GM20431 (cell line): ENCODE results near the gene C20orf204.

Source experiments
- in situ Hi-C: fragments of 300-500 bp; cut with MseI, MboI; formaldehyde crosslinking; loops from one replicate; pipeline ENCODE4 v1.15.0; 2020; ENCODE audit warnings: low sequenced_read_pairs; ENCODE audit not compliant: unreplicated experiment

The C20orf204 gene

DNA sequence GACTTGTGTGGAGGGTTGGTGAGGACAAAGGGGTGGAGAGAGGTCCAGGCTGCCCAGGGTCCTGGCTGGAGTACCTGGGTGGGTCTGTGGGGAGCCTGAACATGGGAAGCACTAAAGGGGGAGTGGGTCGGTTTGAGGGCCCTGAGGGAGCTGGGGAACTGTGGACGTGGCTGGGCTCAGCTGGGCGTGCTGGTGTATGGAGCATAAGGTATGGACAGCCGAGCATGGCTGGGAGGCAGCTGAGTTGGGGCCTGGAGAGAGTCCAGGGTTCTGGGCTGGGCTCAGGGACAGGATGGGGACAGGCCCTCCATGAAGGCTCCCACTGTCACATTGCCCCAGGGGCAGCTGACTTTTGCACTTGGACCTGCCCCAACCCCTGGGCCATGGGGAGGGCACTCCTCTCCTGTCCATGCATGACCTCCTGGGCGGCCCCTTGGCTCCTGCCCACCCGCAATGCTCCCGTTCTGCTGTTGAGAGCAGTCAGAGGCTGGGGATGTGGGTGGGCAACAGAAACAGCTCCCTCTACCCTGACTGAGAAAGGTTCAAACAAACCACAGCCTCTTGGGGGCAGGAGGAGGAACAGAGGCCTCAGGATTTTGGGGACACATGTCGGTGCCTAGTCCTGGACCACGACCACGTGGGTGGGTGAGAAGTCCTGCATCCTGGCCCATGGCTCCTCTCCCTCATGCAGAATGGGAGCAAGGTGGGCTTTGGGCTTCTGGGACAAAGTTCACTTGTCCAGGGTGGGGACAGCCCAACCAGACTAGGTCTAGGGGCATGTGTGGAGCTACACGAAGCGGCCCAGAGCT is 4.5 kb downstream of the C20orf204 start:
- in situ Hi-C loops, result no loop called here

DNA sequence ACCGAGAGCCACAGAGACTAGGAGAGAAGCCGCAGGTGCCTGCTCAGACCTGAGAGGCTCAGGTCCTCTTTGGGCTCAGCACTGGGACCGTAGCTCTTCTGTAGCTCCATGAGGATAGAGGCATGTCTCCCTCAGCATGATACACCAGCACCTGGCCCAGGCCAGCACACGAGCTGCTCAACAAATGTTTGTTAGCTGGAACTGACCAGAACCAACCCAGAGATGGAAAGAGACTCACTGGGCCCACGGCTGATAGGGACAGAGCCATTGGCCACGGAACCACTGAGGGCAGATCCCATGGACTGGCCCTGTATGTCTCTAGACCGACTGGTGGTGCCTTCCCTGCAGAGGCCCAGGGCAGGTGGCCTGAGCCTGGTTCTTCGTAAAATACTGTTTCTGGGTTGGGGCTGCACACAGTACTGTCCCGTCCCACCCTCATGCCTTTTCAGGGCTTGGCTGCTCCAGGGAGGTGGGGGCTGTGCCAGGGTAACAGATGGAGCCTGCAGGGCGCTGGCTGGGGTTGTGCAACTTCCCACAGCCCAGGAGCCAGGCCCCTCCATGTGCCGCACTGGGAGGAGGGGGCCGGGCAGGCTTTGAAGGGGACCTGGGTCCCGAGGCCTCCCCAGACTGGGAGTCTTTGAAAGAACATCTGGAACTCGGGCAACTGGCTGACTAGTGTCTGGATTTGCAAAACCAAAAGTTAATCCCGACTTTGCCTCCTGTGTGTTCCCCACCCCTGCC is 5.2 kb downstream of the C20orf204 start:
- in situ Hi-C loops, result no loop called here

- in situ Hi-C loops, result no loop called here
These were observed 5.7 kb downstream of the C20orf204 start for GRCh38 chr20:64041781-64042053.

- in situ Hi-C loops, result no loop called here
These were observed 6.2 kb downstream of the C20orf204 start for GRCh38 chr20:64042054-64042781.

- in situ Hi-C loops, result no loop called here
These were observed 7.8 kb downstream of the C20orf204 start for GRCh38 chr20:64043768-64044167.

GRCh38 chr20:64044484-64045247 is 8.7 kb downstream of the C20orf204 start:
- in situ Hi-C loops, result no loop called here

- in situ Hi-C loops, result no loop called here
These were observed 9.5 kb downstream of the C20orf204 start for GRCh38 chr20:64045346-64046011.

DNA sequence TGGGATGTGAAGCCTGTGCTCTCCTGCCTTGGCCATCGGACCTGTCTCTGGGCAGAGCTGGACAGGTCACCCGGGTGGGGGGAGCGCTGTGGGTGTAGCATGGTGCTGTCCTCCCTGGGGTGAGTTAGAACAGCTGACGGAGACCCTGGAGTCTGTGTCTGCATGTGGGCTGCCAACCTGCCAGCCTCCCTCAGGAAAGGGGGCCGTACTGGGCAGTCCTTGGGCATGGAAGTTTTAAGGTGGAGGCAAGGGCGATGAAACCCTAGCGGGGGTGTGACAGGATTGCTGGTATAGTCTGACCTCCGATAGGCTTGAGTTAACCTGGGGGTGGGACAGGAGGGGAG is 11.0 kb downstream of the C20orf204 start:
- in situ Hi-C loops, result no loop called here

DNA sequence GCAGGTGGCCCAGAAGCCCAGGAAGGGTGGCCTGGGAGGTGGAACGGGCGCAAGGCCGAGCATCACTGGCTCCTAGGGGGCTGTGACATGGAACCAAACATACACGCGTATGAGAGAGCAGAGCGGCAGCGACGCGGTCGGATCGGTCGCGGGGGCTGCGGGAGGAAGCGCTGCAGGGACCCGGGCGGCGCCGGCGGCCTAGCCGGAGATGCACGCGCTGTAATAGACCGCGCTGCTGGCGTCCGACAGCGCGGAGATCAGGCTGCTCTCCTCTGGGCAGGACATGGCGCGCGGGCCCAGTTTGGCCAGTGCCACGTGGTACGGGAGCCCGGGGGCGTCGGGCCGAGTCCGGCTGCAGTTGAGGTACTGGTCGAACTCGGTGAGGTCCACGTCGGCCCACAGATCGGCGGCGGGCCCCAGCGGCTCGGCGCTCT is 12.0 kb downstream of the C20orf204 start:
- in situ Hi-C loops, result no loop called here

DNA sequence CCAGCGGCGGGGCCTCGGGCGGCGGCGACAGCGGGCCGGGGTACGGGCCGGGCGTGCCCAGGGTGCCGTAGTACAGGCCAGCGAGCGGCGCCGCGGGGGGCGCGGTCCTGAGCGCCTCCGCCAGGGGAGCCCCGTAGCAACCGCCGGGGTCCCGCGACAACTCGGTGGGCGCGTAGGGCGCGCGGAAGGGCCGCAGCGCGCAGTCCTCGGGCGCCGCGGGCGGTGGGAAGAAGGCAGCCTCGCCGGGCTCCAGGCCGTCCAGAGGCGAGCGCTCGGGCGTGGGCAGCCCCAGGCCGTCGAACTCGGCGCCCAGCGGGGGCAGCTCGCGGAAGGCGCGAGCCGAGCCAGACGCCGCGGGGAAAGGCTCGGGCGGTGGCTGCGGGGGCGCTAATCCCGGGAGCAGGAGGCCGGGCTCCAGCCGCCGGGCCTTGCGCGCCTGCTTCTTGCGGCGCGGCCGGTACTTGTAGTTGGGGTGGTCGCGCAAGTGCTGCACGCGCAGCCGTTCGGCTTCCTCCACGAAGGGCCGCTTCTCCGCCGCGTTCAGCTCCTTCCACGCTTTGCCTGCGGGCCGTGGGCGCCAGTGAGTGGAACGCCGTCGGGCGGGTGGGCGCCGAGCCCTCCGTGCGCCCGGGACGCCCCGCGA is 12.5 kb downstream of the C20orf204 start:
- in situ Hi-C loops, result no loop called here

DNA sequence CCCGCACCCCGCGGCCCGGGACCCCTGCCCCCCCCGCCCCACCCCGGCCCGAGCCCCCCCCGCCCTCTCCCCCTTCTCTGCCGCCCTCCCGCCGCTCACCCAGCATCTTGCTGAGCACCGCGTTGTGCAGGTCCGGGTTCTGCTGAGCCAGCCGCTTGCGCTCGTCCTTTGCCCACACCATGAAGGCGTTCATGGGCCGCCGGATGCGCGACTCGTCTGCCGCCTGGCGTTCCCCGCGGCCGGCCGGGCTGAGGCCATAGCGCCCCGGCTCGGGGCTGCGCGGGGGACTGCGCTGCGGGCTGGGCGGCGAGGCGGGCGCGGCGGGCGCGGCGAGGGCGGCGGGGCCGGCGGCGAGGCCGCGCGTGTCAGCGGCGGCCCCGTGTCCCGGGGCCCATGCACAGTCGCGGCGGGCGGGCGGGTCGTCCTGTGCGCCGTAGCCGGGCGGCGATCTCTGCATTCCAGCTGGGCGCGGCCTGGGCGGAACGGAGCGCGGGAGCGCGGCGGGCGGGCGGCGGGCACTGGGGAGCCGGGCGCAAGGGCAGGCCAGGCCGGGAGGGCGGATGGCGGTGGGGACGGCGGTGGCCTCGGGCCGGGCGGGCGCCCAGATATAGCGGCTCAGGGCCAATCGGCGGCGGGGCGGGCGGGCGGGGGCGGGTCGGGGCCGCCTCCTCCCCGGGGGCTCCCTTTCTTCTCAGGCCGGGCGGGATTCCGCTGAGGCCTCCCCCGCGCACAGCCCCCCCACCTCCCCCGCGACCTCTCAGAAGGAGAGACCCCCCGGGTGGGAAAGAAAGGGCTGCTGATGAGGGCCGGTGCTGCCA is 13.3 kb downstream of the C20orf204 start, which contains the start of gene SOX18:
SOX18 (minus strand) TSS at position 580 of the 818 bp plus-strand sequence; CDS start at position 457, 123 bp downstream.
- in situ Hi-C loops, result no loop called here

GRCh38 chr20:64049878-64050260 is 13.9 kb downstream of the C20orf204 start:
- in situ Hi-C loops, result no loop called here

DNA sequence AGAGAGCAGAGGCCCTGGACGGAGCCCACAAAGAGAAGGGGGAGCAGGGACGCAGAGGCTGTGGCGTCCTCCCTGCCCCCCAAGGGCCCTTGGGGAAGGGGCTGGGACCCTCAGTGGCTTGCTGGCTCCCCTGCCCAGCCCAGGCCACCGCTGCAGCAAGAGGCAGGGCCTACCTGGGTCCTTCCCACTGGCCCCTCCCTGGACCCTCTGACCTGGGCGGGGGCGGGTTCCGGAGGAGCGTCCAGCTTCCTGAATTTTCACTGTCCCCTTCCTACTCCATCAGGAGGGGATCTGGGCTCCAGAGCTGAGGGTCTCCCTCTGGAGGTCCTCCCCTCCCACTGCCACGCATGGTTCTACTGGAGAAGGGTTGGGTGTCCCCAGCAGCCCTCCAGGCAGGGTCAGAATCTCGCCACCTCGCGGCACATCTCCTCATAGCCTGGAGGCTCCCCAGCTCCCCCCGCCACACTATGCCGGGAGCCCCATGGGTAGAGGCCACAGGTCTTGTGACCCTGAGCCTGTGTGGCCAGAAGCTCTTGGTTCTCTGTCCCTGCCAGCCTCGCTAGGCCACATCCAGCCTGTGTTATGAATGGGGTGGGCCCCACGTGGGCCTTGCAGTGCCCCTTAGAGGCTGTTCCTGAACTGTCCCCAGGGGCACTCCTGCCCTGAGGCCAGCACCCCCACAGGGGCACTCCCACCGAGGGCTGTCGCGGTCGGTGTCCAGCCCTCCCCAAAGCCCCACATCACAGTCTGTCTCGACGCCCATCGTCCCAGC is 14.5 kb downstream of the C20orf204 start:
- in situ Hi-C loops, result no loop called here

- in situ Hi-C loops, result no loop called here
These were observed 15.1 kb downstream of the C20orf204 start for GRCh38 chr20:64051033-64051452.

DNA sequence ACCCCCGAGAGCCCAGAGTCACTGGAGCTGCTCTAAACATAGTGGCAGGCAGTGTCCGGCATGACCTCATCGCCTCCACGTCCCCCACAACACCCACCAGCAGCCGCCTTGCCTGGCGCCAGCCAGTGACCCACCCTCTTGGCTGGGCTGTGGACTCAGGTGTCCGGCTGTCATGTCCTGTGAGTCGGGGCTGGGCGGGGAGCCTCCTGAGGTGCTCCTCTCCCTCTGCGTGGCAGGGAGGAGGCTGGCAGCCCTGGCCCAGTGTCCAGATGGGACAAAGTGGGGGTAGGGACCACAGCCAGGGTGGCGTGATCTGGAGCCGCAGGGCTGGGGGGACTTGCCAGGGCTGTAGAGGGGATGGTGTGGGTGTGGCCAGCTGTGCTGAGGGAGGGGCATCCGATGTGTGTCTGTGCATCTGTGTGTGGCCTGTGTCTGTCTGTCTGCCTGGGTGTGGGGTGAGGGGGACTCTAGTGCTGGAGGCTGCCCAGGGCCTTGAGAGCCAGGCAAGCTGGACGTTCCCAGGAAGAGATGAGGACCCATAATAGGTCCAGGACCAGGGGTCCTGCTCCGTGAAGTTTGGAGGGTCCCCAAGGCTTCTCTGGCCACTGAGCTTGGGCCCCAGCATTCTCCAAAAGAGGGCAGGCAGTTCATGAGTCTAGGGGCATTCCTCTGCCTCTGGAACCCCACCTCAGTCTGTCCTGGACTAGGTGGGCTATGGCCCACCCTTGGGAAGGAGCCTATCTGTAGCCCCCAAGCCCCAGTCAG is 15.8 kb downstream of the C20orf204 start:
- in situ Hi-C loops, result no loop called here

- in situ Hi-C loops, result no loop called here
These were observed 16.3 kb downstream of the C20orf204 start for GRCh38 chr20:64052326-64052722.
